GM12875 (cell line): ENCODE data around the gene NFASC.

Experiments
- H3K4me3 ChIP-seq: one replicate; pipeline ENCODE4 v1.5.1; 2011; ENCODE audit warnings: low read depth, low read length, control low read depth
- CTCF ChIP-seq: IDR thresholded peaks from 2 replicates; pipeline ENCODE4 v1.5.1; 2011; ENCODE audit warnings: low read depth, mild to moderate bottlenecking, control low read depth, inconsistent platforms, low read length, moderate library complexity, borderline replicate concordance; ENCODE audit not compliant: insufficient read depth

Gene NFASC

DNA sequence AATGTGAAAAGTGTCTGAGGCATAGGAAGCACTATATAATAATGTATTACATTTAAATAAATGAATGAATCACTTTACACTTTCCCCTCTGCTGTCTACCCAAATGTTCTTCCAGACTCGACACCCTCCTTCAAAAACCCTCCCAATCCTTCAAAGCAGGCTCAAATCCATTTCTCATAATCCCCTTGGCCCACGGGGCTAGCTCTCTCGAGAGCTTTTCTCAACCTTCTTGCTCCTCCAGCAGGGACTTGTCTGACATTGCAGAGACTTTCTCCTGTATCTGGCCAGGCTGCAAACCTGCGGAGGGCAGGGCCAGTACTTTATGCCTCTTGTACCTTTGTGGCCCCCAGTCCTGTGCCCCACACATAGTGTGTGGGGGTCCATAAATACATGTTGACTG lies 158.3 kb downstream of the NFASC start:
- no peak for TF ChIP-seq CTCF
- H3K4me3 ChIP-seq = no peak overlapping the region

DNA sequence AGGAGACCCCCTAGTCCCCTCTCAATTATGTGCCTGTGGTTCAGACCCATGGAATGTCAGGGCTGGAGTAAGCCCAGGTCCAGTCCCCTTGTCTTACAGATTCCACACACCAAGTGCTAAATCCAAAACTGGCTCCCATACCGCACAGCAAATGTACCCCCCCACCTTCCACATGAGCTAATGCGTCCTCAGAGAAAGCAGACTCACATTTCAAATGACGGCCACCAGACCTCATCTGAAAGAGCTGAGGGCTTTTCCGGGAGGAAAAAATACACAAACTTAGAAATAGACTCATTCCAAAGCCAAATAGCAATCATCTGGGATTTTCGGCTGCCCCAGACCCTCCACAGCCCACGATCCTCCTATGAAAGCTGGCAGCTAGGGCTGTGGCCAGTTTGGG lies 159.6 kb downstream of the NFASC start:
- TF ChIP-seq CTCF = no peak
- H3K4me3 ChIP-seq = no peak overlapping the region

DNA sequence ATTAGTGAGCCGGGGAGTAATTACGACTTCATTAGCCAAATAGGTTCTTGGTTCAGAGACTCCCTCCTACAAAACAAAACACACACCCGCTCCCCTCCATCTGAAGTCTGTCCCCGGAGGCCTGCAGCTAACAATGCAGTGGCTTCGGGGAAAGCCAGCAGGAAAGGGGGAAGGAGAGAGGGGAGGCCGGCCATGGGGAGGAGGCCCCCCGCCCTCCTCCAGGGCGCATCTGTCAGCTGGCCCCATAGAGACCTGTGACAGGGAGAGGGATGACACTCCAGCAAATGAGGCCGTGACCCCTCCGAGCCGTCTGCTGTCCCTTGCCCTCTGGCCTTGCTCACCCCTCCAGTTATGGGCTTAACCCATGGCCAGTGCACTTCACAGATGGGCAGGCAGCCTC lies 160.2 kb downstream of the NFASC start:
- H3K4me3 ChIP-seq = no peak overlapping the region
- no peak for TF ChIP-seq CTCF

DNA sequence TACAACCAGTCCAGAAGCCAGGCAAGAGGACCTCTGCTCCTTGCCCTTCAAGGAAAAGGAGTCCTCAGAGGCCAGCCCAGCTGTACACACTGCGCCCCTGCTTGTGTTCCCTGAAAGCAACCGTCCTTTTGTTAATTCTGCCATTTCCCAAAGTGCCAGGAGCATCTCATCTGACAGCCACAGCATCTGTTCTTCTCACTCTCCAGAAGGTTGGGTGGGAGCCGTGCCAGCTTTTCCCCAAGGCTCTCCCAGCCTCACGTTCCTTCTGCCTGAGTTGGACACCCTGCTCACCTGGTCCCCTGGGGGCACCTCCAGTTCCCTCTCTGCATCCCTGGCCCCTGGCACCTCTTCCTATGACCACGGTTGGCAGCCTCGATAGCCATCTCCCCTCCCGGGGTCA lies 161.8 kb downstream of the NFASC start:
- H3K4me3 ChIP-seq = no peak overlapping the region
- TF ChIP-seq CTCF = no peak

DNA sequence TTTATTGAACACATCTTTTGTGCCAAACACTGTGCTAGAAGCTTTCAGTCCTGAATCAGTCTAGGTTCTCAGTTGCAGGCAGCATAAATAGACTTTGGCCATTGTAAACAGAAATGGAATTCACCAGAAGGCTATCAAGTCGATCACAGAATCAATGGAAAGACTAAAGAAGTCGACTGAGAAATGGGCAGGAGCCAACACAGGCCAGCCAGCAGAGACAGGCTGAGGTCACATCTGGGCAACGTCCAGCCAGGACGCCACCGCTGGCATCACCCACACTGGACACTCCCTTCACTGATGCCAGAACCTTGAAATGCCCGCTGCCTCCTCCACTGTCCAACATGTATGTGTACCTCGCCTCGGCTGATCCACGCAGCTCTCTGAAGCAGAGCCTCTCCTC lies 166.9 kb downstream of the NFASC start:
- H3K4me3 ChIP-seq = no peak overlapping the region
- TF ChIP-seq CTCF = no peak

DNA sequence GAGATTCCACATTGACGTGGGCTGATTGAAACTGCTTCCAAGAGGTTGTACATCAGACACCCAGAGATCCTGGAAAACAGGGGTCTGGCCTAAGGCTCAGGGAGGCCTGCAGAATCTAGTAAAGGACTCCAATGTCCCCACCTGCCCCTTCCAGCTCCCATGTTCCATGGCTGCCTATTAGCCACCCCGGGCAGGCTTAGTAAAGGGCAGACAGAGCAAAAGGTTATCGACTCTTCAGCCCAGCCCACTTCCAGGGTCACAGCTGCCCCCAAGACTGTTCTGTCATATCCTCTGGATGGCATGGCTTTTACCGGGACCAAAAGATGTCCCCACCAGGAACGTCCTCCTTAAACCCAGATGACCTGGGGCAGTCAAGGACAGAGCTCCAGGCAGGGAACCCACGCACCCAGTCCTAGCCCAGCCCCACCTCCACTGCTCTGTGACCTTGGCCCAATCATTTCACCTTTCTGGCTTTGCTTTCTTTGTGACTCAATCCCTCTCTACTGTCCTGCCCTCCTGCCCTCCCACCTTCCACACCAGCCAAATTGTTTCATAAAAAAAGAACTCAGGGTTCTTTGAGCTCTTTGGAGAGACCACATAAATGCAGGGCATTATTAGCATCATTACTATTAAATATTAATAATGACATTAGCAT lies 167.6 kb downstream of the NFASC start:
- no peak for TF ChIP-seq CTCF
- no peak overlapping the region for H3K4me3 ChIP-seq

DNA sequence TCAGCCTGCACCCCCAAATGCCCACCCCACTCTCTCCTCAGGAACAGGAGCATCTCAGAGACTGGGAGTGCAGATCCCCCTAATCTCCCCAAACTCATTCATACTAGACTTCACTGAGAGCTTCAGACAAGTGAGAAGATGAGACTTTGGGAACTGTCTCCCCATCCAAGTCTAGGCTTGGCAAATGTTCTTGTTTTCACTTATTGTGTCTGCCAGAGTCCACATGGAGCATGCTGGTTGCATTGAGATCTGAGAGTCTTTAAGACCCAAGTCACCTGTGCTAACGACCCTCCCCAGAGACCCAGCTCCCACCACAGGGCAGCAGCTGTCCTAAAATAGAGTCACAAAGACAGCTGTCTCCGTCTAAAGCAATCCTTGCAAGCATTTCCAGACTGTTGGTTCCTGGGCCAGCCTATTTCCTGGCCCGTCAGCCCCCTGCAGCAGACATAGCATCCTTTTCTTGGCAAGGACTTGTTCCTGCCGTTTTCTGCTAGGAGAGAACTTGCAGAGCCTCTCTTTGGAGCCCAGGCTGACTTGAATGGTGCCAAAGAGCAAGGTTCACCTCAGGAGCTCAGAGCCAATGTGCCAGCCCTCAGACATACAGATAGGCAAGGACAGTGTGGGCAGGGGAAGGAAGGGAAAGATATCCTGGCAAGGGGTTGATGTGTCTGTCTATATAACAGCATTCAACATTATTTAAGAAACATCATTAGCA lies 170.5 kb downstream of the NFASC start:
- no peak for TF ChIP-seq CTCF
- H3K4me3 ChIP-seq = no peak overlapping the region
